Suprapubic skin (tissue), 3 donors: ENCODE measurements around the gene OR14A2.
A peak's percentile ranks its signal among the peaks of the same experiment; 100 is the strongest.

Source experiments
- CTCF ChIP-seq, 2 donors: fragments of 200-600 bp in 1 of 2; fragments of 450-650 bp in 1 of 2; sonication (generic) in 1 of 2; IDR thresholded peaks; one replicate each; pipeline ENCODE4 v1.5.1; 2016 to 2019; ENCODE audit warnings: antibody characterized with exemption in 2 of 2, mild to moderate bottlenecking in 1 of 2, moderate library complexity in 1 of 2
- POLR2AphosphoS5 ChIP-seq, 3 donors: sonication (generic); formaldehyde crosslinking; IDR thresholded peaks; one replicate each; pipeline ENCODE4 v1.6.1; 2017; ENCODE audit warnings: antibody characterized with exemption in 3 of 3

GRCh38 chr1:247681288-247681897 lies 66.5 kb downstream of the OR14A2 start:
- peak in 1 of 2 donors; percentile 35 for TF ChIP-seq CTCF (IDR thresholded peaks at IDR 0.05)
- no peak for TF ChIP-seq POLR2AphosphoS5 (IDR thresholded peaks at IDR 0.05)
